Panc1 (cell line): Measurements from ENCODE around the gene MUC5B. TPM values are rescaled to one million over a fixed set of nuclear protein-coding genes. Genes with fewer than 3 reads are reported as not detected.

Experiments
- ATAC-seq: fragments of 200-7000 bp; cut with Tn5 transposase; 2 replicates; pipeline ENCODE4 v1.9.1; 2020; ENCODE audit warnings: mild to moderate bottlenecking, moderate library complexity
- BruUV-seq: library from RNA; stranded (reverse); fragments of 400-500 nt; replicated peaks from 2 replicates; lab custom pipeline; 2021; lab: Mats Ljungman, UMichigan
- CTCF ChIA-PET: fragments of 300-600 bp; sonication (Branson Sonifier 250); formaldehyde crosslinking; loops from one replicate; lab custom pipeline; 2022; ENCODE audit warnings: antibody characterized with exemption; lab: Charles Lee
- POLR2A ChIA-PET: fragments of 300-600 bp; sonication (Branson Sonifier 250); formaldehyde crosslinking; loops from one replicate; lab custom pipeline; 2022; ENCODE audit warnings: antibody characterized with exemption; lab: Charles Lee
- DNase-seq: peaks from one replicate; pipeline ENCODE4 v3.0.0-alpha.2; 2010; ENCODE audit warnings: low read depth, low spot score
- H3K27ac ChIP-seq: 2 replicates; pipeline ENCODE4 v1.5.1; 2011; ENCODE audit warnings: mild to moderate bottlenecking, low read length, inconsistent platforms
- H3K27me3 ChIP-seq: fragments of 200-500 bp; sonication (Bioruptor generic); 2 replicates; pipeline ENCODE4 v1.6.0; 2014; ENCODE audit warnings: low read length, inconsistent platforms; ENCODE audit not compliant: control insufficient read depth, insufficient read depth
- H3K36me3 ChIP-seq: fragments of 200-500 bp; sonication (Bioruptor generic); 2 replicates; pipeline ENCODE4 v1.5.1; 2014; ENCODE audit warnings: inconsistent platforms, mild to moderate bottlenecking, low read length, moderate library complexity; ENCODE audit not compliant: control insufficient read depth, insufficient read depth
- H3K4me1 ChIP-seq: 2 replicates; pipeline ENCODE4 v1.5.1; 2011; ENCODE audit warnings: inconsistent platforms, mild to moderate bottlenecking, low read length, moderate library complexity; ENCODE audit not compliant: control insufficient read depth, insufficient read depth
- H3K4me3 ChIP-seq, 2 experiments: 2 replicates each; pipeline ENCODE4 v1.5.1; 2011 to 2012; ENCODE audit warnings: low read depth in 2 of 2, low read length in 2 of 2, mild to moderate bottlenecking in 2 of 2, inconsistent platforms in 1 of 2, moderate library complexity in 1 of 2
- H3K9me3 ChIP-seq: fragments of 200-500 bp; sonication (Bioruptor generic); 2 replicates; pipeline ENCODE4 v1.5.1; 2014; ENCODE audit warnings: low read depth, mild to moderate bottlenecking, inconsistent platforms, low read length, moderate library complexity; ENCODE audit not compliant: control insufficient read depth, insufficient read depth
- POLR2AphosphoS5 ChIP-seq: IDR thresholded peaks from 2 replicates; pipeline ENCODE4 v1.6.1; 2012; ENCODE audit warnings: mild to moderate bottlenecking, low read depth, low read length, moderate library complexity
- SIN3A ChIP-seq: IDR thresholded peaks from 2 replicates; pipeline ENCODE4 v1.6.1; 2012; ENCODE audit warnings: low read depth, mild to moderate bottlenecking, low read length, moderate library complexity, borderline replicate concordance; ENCODE audit not compliant: insufficient read depth
- TCF7L2 ChIP-seq: IDR thresholded peaks from 2 replicates; pipeline ENCODE4 v1.6.1; 2011; ENCODE audit warnings: mild to moderate bottlenecking, low read depth, low read length, inconsistent platforms
- in situ Hi-C: cut with HindIII; loops from 2 replicates; pipeline ENCODE4 v1.10.0; 2016; ENCODE audit warnings: low sequenced_read_pairs, low pct_unique_long_range_greater_than_20kb
- intact Hi-C: fragments of 100-400 bp; cut with micrococcal nuclease; formaldehyde crosslinking; loops from one replicate; pipeline ENCODE4 v1.10.0; 2022; ENCODE audit not compliant: unreplicated experiment
- total RNA-seq: library from RNA; stranded (reverse); gene quantifications from one replicate; pipeline ENCODE4 v1.2.1, GENCODE V29; 2021; ENCODE audit not compliant: unreplicated experiment
- TF ChIP-seq, protein P1 (sequence below), 2 experiments: IDR thresholded peaks; 2 replicates each; pipeline ENCODE4 v1.6.1; 2011 to 2012; ENCODE audit warnings: low read depth in 2 of 2, control low read depth in 1 of 2, low read length in 1 of 2, mild to moderate bottlenecking in 1 of 2, moderate library complexity in 1 of 2; ENCODE audit not compliant: insufficient read depth in 1 of 2
- TF ChIP-seq, protein P2 (sequence below): fragments of 450-650 bp; IDR thresholded peaks from 2 replicates; pipeline ENCODE4 v1.5.1; 2017; ENCODE audit warnings: mild to moderate bottlenecking

The MUC5B gene
- total RNA-seq, 1 experiment from 2014 or later = 1.2 TPM

DNA sequence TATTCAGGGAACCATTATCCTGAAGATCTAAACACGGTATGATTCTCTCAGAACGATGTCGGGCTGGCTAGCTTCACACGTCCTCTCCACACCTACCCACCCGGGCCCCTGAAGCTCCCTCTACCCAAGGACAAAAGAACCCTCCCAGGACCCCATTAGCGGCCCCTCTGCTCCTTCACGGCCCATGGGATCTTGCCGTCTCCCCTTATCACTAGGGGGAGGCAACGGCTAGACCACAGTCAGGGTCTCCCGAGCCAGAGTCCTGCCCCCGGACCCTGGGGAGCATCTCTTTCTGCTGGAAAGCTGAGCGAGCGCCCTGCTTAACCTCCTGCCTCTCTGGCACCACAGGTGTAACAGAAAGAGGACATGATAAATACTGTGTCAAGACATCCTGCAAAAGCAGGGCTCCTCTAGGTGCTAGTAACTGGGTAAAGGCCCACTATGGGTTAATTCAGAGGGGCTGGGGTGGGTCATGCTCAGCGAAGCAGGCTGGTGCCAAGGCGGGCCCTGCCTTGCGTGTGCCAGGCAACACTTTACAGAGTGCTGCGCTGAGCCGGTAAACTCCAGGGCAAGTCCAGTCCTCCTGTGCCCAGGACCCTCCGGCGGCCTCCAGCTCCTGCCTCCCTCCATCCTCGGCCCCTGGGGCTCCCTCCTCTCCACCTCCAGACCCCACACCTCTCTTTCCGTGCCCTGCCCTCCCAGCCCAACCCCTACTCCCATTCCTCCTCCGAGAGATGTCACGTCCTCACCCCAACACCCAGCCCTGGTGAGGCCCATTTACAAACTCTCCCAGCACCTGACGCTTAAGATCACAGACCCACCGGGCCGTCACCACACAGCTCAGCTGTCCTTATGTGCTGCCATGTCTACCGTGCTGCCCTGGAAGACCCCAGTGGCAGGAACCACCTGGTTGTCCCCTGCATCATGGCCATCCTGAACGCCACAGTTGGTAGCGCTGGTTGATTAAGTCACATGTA lies 83.6 kb downstream of the MUC5B start:
- Histone ChIP-seq H3K4me1 (peaks cover 27% of the 10 kb centered on the region), H3K36me3 (no peaks in the 10 kb centered on the region), H3K9me3 (no peaks in the 10 kb centered on the region), H3K27ac (no peak overlapping the region), H3K4me3 (no peak overlapping the region), H3K27me3 (no peaks in the 10 kb centered on the region)
- TF ChIP-seq, protein P1, sequence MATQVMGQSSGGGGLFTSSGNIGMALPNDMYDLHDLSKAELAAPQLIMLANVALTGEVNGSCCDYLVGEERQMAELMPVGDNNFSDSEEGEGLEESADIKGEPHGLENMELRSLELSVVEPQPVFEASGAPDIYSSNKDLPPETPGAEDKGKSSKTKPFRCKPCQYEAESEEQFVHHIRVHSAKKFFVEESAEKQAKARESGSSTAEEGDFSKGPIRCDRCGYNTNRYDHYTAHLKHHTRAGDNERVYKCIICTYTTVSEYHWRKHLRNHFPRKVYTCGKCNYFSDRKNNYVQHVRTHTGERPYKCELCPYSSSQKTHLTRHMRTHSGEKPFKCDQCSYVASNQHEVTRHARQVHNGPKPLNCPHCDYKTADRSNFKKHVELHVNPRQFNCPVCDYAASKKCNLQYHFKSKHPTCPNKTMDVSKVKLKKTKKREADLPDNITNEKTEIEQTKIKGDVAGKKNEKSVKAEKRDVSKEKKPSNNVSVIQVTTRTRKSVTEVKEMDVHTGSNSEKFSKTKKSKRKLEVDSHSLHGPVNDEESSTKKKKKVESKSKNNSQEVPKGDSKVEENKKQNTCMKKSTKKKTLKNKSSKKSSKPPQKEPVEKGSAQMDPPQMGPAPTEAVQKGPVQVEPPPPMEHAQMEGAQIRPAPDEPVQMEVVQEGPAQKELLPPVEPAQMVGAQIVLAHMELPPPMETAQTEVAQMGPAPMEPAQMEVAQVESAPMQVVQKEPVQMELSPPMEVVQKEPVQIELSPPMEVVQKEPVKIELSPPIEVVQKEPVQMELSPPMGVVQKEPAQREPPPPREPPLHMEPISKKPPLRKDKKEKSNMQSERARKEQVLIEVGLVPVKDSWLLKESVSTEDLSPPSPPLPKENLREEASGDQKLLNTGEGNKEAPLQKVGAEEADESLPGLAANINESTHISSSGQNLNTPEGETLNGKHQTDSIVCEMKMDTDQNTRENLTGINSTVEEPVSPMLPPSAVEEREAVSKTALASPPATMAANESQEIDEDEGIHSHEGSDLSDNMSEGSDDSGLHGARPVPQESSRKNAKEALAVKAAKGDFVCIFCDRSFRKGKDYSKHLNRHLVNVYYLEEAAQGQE (IDR thresholded peaks at IDR 0.05; ENCODE audit: insufficient read depth in 1 of 2, low read depth in 2 of 2, low read length in 1 of 2) = no peak
- TF ChIP-seq, protein P2, sequence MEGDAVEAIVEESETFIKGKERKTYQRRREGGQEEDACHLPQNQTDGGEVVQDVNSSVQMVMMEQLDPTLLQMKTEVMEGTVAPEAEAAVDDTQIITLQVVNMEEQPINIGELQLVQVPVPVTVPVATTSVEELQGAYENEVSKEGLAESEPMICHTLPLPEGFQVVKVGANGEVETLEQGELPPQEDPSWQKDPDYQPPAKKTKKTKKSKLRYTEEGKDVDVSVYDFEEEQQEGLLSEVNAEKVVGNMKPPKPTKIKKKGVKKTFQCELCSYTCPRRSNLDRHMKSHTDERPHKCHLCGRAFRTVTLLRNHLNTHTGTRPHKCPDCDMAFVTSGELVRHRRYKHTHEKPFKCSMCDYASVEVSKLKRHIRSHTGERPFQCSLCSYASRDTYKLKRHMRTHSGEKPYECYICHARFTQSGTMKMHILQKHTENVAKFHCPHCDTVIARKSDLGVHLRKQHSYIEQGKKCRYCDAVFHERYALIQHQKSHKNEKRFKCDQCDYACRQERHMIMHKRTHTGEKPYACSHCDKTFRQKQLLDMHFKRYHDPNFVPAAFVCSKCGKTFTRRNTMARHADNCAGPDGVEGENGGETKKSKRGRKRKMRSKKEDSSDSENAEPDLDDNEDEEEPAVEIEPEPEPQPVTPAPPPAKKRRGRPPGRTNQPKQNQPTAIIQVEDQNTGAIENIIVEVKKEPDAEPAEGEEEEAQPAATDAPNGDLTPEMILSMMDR = no peak
- no peak for TF ChIP-seq SIN3A
- no peak for TF ChIP-seq TCF7L2
- TF ChIP-seq POLR2AphosphoS5 = no peak
- DNase-seq (no peak), ATAC-seq (no peak)
- in situ Hi-C loops (no loop called here), intact Hi-C loops (loop anchor here (10.0 kb wide), 1 partner anchor 208 kb away; no protein-coding TSS in a partner anchor)
- CTCF ChIA-PET = no interaction called here
- POLR2A ChIA-PET = no interaction called here
- no TSS peak for BruUV-seq

DNA sequence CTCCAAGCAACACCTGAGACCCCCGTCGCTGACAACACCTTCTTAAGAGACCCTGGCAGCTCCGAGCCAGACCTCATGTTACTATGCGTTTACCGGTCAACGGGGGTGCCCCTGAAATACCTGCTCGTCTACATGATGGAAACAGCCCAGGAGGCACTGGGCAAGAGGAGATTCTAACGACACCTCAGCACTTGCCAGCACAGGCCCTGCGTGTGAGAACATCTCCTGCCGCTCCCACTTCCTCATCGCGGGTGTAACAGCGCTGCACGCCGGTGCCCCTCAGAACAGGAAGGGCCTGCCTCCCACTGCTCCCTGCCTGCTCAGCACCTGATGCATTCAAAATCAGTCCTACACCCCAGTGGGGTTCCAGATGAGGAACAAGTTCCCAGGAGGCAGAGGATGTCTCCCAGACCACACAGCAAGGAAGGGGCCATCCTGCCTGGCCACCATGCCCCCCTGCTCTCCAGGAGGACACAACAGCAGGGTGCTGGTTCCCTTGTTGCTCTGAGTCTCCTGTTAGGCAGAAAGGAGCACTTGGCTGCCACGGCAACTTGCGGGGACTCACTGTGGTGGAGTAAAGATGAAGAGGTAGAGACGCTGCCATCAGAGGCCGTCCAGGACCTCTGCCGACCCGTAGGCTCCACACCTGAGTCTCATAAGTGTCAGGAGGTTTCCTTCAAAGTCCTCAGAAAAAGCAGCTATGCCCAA lies 84.5 kb downstream of the MUC5B start:
- no TSS peak for BruUV-seq
- H3K4me1 ChIP-seq = peaks cover 27% of the 10 kb centered on the region
- POLR2A ChIA-PET = no interaction called here
- in situ Hi-C loops (no loop called here), intact Hi-C loops (loop anchor here (10.0 kb wide), 1 partner anchor 207 kb away; no protein-coding TSS in a partner anchor)
- ATAC-seq (no peak), DNase-seq (no peak)
- no peaks in the 10 kb centered on the region for H3K27me3 ChIP-seq
- H3K36me3 ChIP-seq = no peaks in the 10 kb centered on the region
- TF ChIP-seq, protein P2 = no peak
- TF ChIP-seq SIN3A (no peak), TCF7L2 (no peak), POLR2AphosphoS5 (no peak)
- TF ChIP-seq, protein P1 (IDR thresholded peaks at IDR 0.05; ENCODE audit: insufficient read depth in 1 of 2, low read depth in 2 of 2, low read length in 1 of 2) = no peak
- peaks cover 6% of the 10 kb centered on the region; the same call in 1 of the 2 replicates for H3K9me3 ChIP-seq
- H3K4me3 ChIP-seq = no peak overlapping the region
- H3K27ac ChIP-seq = peak overlapping the region; percentile 52; the same call in 1 of the 2 replicates
- CTCF ChIA-PET = no interaction called here
